Stimulated activated CD4-positive, alpha-beta T cell treated with anti-CD3 and anti-CD28 coated beads, TNF-alpha, amount 100 ng/mL, for 1 hour (primary cell): ENCODE results near the gene PELI1.
"Not testable (repeated sequence)": the region's sequence is repeated elsewhere in the genome, so short reads cannot be mapped to it uniquely, and the experiment has no call there.

Experiments
- DNase-seq, 3 donors: peaks; one replicate each; pipeline ENCODE4 v3.0.0-alpha.2; 2020; ENCODE audit warnings: low read depth in 3 of 3, low spot score in 1 of 3

PELI1 gene

DNA sequence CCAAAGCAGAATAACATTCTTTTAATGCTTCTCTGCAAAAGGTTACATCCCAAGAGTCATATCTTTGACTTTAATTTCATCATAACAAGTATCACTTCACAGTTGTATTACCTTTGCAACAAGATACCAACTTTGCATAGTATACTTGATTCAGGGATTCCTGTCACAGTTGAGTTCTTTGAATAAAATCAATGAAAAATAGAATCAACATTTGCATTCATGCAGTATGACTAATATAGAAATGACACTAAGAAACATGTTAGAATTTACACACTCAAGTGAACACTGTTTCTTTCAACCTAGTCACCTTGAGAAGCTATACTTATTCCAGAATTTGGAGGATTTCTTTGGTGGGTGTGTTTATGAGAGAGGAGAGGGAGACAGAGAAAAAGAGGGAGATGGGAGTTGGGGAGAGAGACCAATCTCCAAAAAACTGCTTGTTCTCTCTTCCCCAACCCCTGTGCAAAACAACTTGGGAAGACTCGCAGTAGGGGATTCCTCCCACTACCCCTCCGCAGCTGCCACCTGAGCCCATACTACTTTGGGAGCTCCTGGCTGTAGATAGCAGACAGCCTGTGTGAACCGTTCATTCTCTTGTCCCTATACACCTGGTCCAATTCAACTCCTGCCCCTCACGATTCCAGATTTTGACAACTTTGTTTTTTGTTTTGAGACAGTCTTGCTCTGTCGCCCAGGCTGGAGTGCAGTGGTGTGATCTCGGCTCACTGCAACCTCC, 57.7 kb downstream of the PELI1 start:
- DNase-seq, result no peak

DNA sequence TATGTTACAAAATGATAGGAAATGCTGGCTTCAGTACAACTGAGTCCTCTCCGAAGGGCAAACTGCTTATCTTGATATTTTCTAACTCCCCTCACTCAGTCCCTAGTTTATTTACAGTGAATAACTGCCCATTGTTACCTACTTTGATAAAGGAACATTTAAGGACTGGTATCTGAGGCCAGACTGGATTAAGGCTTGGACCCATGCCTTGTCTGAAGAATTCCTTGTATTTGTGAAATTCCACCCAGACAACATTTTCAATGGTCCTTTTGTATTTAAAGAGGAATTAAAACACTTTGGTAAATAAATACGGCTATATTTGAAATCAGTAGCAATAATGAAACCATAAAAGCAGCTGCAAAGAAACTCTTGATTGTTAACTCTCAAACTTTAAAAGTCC, 58.3 kb downstream of the PELI1 start:
- DNase-seq, result no peak

- no peak for DNase-seq
Observed at GRCh38 chr2:64081046-64081445, 63.2 kb downstream of the PELI1 start.

GRCh38 chr2:64080179-64080578, 64.0 kb downstream of the PELI1 start:
- no peak for DNase-seq

- not testable (repeated sequence) for DNase-seq
Observed at GRCh38 chr2:64079688-64080087, 64.5 kb downstream of the PELI1 start.

DNA sequence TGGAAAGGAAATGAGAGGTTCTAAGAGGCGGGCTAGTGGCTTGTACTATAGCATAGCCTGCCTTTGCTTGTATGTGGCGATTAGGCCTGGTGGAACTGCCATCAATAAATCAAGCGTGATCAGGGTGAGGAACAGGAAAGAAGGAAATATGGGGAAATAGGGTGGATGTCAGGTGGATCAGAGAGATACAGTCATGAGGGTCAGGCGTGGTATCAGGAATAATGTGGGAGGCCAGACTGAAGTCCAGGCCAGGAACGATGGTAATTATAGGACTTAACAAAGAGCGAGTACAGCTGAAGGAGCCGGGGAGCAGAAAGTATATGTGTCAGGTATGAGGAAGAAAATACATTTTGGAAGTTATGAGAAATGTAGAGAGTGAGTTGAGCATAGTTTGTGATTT, 67.4 kb downstream of the PELI1 start:
- DNase-seq, result not testable (repeated sequence)

- not testable (repeated sequence) for DNase-seq
Observed at GRCh38 chr2:64074616-64075015, 69.6 kb downstream of the PELI1 start.

DNA sequence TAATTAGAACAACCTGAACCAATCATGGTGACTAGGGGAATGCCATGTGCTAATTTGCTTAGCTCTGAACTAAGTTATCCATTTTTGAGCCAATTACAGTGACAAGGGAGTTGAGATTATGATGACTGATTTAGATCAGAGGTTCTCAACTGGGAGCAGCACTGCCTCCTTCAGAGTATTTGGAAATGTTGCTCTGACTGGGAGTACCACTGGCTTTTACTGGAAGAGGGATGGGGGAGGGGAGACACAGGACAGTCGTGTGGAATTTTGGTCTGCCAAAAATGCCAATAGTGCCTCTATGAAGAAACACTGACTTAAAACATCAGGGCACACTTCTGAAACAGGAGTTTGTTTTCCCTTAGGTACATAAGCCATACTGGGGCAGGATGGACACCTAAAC, 76.9 kb downstream of the PELI1 start:
- DNase-seq, result no peak

DNA sequence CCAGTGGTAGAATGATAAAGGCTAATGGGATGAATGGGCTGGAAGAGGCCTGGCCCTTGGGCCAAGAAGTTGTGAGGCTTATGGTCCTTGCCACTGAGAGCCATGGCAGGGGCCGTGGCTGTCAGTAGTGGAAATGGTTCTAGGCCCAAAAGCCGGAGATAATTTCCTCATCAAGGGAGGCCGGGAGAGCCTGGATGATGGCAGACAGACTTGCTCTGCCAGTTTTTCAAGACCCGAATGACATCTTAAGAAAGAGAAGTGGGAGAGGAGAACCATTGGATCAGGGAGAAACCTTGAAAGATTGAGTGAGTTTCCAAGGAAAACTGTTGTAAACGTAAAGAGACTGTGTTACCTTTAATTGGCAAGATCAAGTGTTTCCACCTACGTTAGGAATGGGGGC, 78.7 kb downstream of the PELI1 start:
- no peak for DNase-seq

GRCh38 chr2:64063924-64064331, 80.3 kb downstream of the PELI1 start:
- no peak for DNase-seq

- no peak for DNase-seq
Observed at GRCh38 chr2:64063454-64063853, 80.8 kb downstream of the PELI1 start.

DNA sequence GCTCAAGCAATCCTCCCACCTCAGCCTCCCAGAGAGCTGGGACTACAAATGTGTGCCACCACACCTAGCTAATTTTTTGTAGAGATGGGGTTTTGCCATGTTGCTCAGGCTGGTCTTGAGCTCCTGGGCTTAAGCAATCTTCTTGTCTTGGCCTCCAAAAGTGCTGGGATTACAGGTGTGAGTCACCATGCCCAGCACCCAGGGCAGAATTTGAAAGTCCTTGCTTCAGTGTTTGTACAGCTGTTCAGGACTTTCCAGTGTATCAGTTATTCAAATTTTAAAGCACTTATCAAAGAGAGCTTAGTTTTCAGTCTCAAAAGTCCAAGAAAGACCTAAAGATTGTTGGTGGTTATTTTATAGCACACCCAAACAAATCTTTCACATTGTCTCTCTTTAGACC, 81.4 kb downstream of the PELI1 start:
- no peak for DNase-seq

GRCh38 chr2:64059270-64059669, 85.0 kb downstream of the PELI1 start:
- no peak for DNase-seq

- no peak for DNase-seq
Observed at GRCh38 chr2:64056021-64056420, 88.2 kb downstream of the PELI1 start.

- no peak for DNase-seq
Observed at GRCh38 chr2:64054161-64054915, 89.9 kb downstream of the PELI1 start.

DNA sequence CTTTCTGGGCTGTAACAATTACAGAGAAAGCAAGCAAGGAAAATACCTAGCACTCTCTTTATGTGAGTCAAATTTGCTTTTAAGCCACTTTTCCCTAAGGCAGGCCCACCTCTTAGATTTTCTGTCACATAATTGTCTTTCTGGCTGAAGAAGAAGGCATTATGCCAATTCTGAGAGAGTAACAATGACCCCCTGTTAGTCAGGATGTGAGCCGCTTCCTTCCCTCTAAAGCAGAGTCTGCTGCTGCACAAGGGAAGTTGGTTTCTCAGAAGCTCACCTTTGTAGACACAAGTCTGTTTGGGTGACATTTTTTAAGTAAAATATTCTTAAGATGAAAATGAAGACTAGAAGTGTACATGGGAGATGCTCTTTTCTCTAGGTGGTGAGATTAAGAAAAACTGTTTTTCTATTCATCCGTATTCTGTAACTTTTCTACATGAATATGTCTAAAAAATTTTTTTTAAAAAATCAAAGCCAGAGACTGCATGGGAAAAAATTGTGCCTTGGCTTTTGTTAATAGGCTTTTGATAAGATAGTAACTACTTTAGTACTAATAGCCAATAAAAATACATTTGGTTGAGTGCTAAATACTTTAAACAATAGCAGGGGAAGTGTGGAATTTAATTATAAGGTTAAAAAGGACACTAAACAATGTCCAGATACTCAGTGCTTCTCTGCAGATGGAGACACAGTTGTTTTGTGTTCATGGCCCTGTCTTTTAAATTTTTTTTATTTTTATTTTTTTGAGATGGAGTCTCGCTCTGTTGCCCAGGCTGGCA, 91.6 kb downstream of the PELI1 start:
- no peak for DNase-seq

DNA sequence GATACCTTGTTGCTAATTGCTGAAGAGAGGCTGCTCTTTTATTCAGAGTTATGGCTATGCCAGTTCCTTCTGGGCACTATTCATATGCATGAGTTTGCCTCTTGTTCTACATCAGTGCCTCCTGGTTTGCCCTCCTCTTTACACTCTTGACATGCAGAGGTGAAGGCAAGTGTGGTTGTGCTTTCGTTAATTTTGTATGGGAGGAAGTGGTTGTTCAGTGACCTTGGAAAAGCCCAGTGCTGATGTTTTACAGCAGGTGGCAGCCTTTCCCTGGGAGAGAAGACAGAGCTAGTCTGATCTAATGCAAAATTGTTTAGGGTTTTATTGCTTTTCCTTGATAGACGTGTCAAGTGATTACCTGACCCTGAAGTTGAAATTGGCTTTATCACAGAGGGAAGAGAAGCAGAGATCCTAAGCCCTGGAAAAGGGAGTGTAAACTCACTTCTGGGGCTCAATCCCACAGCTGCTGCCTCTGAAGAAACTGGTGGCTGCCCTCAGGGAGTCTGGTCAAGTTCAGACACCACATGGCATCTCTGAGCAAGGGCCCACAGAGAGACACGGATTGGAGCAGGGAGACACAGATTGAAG, 94.5 kb downstream of the PELI1 start:
- DNase-seq, result peak; percentile 35 to 53 (median 53)

DNA sequence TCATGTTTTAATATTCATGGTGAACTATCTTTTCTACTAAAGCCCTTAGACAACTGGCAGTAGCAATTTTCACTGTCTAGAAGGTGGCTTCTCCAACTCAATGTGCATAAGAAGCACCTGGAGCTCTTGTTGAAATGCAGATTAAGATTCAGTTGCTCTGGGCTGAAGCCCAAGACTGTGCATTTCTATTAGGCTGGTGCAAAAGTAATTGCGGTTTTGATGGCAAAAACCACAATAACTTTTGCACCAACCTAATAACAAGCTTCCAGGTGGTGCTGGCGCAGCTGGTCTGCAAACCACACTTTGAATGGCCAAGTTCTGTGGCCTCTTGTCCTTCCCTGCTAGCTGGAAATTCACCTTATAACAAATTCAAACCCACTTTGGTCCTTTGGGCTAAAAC, 98.3 kb downstream of the PELI1 start:
- DNase-seq, result no peak
